Activated effector memory CD4-positive, alpha-beta T cell treated with anti-CD3 and anti-CD28 coated beads, Interleukin-2, amount 50 U/mL, for 16 hours (primary cell): Measurements from ENCODE around the gene SGSM1.

Source experiments
- DNase-seq: peaks from one replicate; pipeline ENCODE4 v3.0.0-alpha.2; 2020

SGSM1 gene, protein sequence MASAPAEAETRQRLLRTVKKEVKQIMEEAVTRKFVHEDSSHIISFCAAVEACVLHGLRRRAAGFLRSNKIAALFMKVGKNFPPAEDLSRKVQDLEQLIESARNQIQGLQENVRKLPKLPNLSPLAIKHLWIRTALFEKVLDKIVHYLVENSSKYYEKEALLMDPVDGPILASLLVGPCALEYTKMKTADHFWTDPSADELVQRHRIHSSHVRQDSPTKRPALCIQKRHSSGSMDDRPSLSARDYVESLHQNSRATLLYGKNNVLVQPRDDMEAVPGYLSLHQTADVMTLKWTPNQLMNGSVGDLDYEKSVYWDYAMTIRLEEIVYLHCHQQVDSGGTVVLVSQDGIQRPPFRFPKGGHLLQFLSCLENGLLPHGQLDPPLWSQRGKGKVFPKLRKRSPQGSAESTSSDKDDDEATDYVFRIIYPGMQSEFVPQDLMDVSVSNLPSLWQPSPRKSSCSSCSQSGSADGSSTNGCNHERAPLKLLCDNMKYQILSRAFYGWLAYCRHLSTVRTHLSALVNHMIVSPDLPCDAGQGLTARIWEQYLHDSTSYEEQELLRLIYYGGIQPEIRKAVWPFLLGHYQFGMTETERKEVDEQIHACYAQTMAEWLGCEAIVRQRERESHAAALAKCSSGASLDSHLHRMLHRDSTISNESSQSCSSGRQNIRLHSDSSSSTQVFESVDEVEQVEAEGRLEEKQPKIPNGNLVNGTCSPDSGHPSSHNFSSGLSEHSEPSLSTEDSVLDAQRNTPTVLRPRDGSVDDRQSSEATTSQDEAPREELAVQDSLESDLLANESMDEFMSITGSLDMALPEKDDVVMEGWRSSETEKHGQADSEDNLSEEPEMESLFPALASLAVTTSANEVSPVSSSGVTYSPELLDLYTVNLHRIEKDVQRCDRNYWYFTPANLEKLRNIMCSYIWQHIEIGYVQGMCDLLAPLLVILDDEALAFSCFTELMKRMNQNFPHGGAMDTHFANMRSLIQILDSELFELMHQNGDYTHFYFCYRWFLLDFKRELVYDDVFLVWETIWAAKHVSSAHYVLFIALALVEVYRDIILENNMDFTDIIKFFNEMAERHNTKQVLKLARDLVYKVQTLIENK

DNA sequence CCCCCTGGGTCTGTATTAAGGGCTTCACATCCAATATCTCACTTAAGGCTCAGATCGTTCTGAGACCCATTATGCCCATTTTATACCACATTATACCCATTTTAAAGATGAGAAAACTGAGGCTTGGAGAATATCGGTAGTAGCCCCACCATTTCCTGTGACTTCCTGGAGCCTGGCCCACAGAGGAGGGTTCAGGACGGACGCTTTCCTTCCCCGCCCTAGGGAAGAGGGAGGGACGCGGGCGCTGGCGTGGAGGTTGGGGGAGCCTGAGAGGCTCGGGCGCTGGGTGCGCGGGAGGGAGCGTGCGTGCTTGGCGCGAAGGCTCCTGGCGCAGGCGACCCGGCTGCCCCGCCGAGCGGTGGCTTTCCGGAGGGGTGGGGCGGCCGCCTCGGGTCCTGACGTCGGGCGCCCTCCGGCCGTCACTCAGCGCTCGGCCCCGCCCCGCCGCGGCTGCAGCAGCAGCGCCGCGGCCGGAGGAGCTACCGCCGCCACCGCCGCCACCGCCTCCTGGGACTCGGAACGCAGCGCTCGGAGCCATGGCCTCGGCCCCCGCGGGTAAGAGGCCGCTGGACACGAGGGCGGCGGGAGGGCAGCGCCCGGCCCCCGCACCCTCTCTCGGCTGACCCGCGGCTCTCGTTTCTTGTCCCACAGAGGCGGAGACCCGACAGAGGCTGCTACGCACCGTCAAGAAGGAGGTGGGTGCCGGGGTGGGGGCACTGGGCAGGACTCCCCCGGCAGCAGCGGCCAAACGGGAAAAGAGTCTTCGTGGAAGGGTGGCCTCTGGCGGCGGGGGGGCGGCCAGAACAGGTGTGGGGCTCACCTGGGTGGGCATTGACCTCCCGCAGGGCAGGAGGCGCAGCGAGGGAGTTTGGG, at the start of gene SGSM1:
Gene SGSM1 (plus strand): TSS at position 422 of the 873 bp plus-strand sequence. CDS start 115 bp downstream, at position 537.
- peak; percentile 90 for DNase-seq

DNA sequence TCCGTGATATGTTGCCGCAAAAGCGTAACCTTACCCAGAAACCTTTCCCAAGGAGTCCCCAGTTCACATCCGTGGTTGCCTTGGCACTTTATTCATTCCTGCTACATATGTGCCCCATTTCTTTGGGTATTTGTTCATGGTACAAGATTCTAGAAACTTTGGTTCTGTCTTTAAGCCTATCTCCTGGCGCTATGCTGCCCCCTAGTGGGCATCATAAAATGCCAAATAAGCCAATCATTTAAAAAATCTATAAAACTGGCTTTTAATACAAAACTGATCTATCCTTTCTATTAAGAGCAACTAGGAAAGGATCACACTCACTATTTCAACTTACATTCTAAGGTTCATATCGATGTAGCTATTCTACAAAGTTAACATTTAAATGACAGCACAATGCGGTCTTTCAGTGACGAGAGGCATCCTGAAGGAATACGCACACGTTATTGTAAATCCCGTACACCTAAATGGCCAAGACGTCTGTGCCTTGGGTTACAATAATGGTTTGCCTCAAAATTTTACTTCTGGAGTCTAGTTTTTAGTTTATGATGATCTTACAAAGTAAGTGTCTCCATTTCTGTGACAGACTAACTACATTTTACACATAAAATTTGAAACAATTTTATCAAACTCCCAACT, 47.7 kb upstream of the SGSM1 start:
- peak; percentile 81 for DNase-seq

DNA sequence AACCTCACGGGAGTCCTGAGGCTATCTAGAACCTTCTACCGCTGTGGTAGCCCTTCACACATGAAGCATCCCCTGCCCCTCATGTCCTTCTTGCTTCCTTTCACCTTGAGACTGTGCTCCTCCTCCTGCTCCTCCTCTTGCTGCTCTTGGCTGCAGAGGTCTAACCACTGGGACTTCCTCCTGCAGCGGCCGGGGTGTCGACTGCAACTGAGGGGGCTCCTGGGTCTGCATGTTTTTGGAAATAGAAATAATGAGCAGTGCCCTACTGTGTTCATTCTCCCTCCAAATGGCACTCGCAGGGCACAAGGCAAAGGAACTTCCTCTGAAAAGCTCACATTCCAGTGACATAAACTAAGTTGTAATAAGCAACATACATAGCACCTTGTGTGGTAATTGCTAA, 46.2 kb upstream of the SGSM1 start:
- no peak for DNase-seq

DNA sequence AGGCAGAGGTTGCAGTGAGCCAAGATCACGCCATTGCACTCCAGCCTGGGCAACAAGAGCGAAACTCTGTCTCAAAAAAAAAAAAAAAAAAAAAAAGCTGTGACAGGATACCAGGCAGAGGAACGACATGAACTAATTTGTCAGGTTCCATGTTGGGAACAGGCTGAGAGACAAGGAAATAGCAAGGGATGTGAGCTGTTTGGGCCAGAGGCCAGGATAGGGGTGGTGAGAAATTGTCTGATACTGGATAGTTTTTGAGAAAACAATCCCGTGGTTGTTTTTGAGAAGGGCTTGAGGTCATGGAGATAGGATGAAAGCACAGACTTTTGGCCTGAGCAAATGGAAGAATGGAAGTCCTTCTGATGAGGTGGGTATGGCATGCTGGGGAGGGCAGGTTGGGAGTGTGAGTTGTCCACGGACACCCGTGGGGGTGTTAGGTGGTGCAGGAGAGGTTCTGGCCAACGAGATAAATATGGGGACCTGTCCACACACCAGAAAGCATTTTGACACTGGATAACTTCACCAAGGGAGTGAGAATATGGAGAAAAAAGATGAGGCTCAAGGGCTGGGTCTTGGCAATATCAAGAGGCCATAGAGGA, 45.2 kb upstream of the SGSM1 start:
- DNase-seq, result no peak

DNA sequence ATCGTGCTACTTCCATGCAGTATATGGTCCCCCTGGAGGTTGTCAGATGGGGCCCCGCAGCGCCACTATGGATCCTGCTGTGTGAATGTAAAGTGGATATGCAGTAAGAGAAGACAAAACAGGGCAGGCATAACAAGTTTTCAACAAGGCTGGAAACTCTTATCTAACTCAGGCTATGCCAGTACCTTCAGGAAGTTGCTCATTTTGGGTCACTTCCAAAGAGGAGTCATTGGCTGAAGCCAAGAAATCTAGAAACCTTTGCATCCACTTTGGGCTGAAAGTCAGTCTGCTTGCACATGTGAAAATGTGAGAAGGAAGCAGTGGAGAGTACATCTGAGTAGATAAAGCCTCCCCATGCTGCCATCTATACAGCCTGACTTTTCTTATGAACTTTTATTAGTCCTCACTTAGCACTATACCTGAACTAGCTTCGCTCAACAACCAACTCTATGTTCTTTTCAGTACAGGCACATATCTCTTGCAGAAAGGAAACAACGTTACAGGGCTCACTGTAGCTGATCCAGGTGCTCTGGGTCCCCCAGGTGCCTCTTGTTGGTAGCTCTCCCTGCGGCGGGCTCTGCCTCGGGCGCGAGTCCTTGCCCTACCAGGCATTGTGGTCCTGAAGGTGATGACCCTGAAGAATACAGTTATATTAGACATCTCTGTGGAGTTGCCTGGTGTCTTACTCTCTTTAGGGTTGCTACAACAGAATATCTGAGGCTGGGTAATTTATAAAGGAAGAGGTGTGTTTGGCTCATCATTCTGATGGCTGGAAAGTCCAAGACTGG, 43.9 kb upstream of the SGSM1 start:
- no peak for DNase-seq

DNA sequence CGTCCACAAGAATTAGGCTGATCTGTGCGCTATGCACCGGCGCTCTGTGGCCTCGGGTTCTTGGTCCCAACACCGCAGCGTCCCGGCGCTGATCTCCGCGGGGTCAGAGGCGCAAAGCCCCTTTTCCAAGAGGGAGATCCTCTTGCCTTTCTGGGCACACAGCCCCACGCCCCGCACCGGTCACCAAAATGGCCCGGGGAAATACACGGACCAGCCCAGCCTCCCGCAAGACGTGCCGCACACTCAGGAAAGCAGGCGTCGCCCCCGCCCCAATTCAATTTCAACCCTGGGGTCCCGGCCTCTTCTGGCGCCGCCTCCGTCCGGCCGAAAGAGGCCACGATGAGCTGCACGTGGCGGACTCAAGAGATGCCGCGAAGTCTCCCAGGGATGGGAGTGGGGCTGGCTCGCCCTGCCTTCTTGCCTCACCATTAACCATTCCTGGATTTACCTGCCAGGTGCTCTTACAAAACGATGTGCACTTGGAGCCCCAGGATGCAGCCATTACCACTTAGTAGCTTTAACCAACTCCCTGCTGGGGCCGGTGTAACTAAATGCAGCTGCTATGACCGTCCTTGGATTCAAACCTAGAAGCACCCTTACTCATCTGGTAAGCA, 42.0 kb upstream of the SGSM1 start:
- DNase-seq, result no peak

DNA sequence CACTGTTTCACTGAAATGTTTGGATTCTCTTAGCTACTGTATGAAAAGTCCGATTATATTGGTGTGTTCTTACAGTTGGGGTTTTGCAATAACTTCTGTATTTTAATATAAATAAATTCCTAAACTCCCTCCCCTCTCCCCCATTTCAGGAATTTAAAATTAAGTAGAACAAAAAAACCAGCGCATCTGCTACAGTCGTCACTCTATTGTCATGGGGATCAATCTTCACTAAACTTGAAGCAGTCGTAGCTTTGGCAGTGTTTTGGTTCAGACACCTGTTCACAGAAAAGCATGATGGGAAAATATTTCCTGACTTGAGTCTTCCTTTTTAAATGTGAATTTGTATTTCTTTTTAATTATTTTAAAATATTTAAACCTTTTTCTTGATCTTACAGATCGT, 40.8 kb upstream of the SGSM1 start:
- no peak for DNase-seq

DNA sequence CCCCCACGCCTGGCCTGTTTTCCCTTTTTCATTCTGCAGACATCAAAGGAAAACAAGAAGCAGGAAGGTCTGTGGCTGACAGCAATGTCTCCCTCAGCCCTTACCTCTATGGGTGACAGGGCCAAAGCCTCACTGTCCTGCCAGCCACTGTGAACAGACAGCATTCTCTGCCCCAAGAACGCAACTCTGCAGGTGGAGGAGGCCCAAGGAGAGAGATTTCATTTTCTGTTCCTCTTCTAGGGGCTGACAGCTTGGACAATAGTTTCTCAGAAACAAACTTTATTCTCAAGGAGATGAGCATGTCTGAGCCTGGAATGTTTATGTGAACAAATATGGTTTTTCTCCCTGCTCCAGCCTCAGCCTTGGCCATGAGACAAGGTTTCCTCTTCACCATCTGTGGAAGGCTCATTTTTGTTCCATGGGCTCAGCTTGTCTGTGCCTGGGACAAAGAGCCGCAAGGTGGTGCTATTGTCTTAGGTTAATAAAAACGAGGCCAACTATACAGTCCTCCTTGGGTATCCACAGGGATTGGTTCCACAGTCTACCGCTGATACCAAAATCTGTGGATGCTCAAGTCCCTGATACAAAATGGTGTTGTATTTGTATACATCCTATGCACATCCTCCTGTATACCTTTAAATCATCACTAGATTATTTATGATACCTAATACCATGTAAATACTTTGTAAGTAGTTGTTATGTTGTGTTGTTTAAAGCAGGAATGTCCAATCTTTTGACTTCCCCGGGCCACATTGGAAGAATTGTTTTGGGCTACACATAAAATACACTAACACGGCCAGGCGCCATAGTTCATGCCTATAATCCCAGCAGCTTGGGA, 37.3 kb upstream of the SGSM1 start:
- DNase-seq, result peak; percentile 78

DNA sequence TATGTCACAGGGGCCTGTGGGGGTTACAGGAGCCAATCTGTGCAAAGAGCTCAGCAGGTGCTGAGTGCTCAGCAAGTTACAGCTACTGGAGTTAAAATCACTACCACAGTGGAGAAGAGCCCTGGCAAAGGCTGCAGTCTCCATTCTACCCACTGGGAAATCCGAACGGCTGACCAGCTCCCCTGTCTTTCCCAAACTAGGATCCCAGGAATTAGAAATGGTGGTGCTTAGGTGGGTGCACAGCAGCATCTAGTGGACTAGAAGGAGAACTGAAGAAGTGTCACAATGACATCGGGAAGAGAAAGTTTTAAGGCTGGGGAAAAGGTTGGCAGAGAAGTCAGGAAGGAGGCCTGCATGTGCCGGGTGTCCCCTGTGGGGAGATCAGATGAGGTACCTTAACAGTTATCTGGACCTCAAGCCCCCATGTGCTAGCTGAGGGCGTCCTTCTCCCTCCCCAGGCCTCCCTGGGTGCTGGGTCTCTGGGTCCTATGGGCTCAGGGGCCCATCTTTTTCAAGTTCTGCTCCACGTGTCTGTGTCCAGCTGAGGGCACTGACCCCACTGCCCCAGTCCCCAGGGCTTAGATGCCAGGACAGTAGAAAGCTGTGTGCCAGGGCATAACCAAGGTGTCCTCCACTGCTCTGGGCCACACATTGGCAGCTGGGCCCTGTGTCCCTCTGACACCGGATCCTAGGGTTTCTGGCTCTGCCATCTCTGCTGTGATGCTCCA, 33.4 kb upstream of the SGSM1 start:
- DNase-seq, result no peak

DNA sequence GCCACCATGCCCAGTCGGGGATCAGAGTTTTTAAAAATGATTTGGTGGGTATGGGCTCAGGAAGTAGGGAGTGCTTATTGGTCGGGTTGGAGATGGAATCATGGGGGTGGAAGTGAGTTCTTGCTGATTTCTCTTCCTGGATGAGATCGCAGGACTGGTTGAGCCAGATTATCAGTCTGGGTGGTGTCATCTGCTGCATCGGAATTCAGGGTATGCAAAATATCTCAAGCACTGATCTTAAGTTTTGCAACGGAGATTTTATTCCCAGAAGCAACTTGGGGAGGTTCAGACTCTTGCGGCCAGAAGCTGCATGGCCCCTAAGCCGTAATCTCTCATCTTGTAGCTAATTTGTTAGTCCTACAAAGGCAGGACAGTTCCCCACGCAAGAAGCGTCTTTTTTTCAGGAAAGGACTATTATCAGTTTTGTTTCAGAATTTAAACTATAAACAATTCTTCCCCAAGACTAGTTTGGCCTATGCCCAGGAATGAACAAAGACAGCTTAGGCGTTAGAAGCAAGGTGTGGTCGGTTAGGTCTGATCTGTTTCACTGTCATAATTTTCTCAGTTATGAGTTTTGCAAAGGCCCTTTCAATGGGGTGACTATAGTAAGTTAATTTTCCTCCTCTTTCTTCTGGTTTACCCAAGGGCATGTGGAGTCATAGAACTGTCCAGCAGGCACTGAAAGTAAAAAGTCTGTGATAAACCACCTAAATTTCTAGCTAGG, 30.1 kb upstream of the SGSM1 start:
- no peak for DNase-seq

DNA sequence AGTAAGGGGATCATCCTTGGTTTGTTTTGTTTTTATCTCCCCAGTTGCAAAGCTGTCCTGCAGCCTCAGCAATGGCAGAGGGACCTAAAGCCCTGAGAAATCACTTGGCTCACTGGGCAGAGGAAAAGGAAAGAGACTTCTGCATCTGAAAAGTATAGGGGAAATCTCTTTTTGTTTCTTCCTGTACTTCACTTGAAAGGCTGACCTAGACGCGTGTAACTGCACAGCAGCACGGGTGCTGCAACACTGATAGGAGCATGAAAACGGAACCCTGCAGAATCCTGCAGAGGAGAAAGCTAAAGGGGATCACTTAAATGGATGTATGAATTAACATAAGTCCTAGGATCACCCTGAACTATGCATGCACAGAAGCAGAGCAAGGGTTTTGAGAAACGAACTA, 29.5 kb upstream of the SGSM1 start:
- DNase-seq, result no peak

DNA sequence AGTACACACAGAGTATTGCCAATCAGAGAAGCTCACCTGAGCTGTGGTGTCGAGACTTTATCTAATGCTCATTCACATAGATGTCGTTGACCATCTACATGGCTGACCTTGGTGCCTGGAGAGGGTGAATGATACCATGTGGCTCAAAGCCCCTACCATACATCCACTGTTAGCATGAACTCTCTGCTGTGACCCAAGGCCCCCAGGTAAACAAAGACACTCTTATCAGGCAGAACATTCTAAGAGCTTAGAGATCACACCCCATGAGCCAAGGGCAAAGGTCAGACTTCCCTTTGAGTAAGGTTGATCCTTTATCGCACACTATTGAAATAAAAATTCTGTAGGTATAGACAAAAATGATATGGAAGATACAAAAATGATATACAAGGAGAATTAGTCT, 16.5 kb upstream of the SGSM1 start:
- DNase-seq, result no peak

DNA sequence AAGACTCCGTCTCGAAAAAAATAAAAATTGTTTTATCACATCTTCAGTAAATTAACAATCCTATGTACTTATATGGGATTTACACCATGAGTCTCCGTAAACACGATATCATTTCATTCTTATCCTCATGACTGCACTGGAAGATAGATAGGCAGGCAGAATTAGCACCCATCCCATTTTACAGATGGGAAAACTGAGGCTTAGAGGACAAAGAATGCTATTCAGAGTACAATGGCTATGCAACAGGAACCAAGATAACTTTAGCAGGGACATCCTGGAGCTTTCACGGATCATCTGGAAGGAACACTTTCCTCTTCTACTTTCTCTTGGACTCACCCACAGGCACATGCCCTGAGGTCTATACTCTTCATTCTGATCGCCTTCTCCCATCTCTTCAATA, 14.6 kb upstream of the SGSM1 start:
- DNase-seq, result no peak

DNA sequence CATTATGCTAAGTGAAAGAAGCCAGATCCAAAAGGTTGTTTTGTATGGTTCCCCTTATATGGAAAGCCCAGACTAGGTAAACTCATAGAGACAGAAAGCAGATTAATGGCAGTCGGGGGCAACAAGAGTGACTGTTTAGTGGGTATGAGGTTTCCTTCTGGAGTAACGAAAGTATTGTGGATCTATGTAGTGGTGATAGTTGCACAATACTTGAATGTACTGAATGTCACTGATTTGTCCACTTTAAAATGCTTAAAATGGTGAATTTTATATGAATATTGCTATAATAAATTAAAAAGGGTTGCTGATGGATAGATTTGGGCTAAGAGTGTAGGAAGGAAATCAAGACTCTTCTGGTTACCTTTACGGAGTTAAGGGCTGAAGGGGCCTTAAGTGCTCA, 10.0 kb upstream of the SGSM1 start:
- no peak for DNase-seq

DNA sequence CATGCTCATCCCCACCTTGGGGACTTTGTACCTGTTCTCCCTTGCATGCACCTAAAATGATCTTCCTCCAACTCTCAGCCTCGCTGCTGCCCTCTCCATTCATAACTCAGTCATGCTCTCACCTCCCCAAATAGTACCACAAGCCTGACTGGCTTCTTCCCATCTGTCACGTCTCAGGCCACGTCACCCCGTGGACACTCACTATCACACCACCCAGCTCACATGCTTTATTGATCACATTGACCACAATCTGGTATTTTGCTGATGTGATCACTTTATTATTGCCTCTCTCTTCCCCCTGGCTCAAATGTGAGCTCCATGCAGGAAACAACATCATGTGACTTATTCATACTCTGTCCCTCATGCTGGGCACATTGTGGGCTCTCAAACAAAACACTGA, 9.2 kb upstream of the SGSM1 start:
- no peak for DNase-seq

DNA sequence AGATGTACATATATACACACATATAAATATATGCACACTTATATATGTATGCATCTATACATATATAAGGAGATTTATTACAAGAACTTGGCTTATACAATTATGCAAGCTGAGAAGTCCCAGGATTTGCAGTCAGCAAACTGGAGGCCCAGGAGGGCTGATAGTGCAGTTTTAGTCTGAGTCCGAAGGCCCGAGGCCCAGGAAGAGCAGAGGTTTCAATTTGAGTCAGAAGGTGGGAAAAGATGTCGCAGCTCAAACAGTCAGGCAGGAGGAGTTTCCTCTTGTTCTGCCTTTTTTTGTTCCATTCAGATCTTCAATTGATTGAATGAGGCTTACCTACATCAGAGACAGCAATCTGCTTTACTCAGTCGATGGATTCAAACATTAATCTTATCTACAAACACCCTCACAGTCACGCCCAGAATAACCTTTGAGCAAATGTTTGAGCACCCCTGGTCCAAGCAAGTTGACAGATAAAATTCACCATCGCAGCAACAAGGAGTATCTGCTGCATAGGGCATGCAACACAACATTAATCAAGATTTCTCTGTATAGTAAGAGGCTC, 4.0 kb upstream of the SGSM1 start:
- no peak for DNase-seq

DNA sequence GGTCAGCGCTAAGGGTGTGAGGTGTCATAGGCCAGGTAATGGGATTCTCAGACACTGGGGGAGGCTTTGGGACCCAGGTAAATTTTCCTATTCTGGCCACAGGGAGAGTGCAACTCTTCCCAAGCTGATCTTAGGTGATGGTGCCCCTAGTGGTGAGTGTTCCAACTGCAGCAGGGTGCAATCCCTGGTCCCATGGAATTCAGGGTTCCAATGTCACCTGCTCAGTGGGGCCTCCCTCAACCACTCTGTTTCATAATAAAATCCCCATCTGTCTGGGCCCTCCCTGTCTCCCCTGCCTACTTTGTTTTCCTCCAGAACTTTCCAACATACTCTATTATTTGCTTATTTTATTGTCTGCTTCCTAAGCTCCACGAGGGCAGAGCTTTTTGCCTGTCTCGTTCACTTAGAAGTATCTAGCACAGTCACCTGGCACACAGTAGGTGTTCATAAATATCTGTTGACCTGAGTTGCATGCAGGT, 2.9 kb upstream of the SGSM1 start:
- DNase-seq, result peak; percentile 86

DNA sequence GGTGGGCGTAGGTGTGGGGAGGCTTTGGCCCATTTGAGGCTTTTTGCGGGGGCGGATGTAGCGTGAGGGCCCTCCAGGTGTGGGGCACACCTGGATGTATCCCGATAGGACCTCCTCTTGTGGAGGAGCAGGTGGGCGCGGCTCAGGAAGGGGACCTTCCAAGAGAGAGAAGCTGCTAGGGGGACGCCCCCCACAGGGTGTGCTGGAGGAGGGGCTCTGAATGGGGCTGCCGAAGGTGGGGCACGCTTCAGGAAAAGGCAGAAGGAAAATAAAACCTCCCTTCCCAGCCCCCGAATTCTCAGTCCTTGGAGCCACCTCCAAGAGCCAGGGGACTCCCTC, 621 bp downstream of the SGSM1 start:
- peak; percentile 64 for DNase-seq
